ENCODE data around the gene SEMG1.

The SEMG1 gene, protein sequence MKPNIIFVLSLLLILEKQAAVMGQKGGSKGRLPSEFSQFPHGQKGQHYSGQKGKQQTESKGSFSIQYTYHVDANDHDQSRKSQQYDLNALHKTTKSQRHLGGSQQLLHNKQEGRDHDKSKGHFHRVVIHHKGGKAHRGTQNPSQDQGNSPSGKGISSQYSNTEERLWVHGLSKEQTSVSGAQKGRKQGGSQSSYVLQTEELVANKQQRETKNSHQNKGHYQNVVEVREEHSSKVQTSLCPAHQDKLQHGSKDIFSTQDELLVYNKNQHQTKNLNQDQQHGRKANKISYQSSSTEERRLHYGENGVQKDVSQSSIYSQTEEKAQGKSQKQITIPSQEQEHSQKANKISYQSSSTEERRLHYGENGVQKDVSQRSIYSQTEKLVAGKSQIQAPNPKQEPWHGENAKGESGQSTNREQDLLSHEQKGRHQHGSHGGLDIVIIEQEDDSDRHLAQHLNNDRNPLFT

DNA sequence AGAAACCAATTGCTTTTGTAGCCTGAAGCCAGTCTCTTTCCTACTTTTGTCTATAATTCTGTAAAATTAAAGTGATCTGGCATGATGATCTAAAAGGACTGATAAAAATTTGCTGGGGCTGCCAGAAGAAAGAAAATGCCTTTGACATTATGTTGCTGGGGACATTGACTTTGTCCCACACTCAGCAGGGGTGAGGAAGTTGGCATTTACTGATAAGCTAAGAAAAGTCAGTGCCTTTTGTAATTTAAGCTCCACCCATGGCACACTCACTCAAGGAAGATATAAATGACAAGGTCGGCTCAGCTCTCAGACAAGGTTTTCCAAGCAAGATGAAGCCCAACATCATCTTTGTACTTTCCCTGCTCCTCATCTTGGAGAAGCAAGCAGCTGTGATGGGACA, at the start of gene SEMG1:
Gene SEMG1, plus strand, starts transcription at position 309 of the 400 bp plus-strand sequence. Its CDS starts 21 bp downstream, at position 330.
- H3F3A ChIP-seq (ENCODE audit: low read depth) = no peaks in the 10 kb centered on the region
- no peaks in the 10 kb centered on the region for H3K27me3 ChIP-seq (ENCODE audit: insufficient read depth, low read length, poor library complexity, severe bottlenecking)
- H3K79me2 ChIP-seq (ENCODE audit: insufficient read depth, low read length) = no peaks in the 10 kb centered on the region
- H3K4me2 ChIP-seq (ENCODE audit: low read depth, low read length, poor library complexity, severe bottlenecking) = no peak within 1 kb of the TSS
- H3K9me3 ChIP-seq (ENCODE audit: insufficient read depth, low read depth, low read length) = no peaks in the 10 kb centered on the region
- no peak within 1 kb of the TSS for H3K9ac ChIP-seq (ENCODE audit: low read depth, low read length, poor library complexity, severe bottlenecking)
- TF ChIP-seq EZH2phosphoT487 (IDR thresholded peaks at IDR 0.05; ENCODE audit: borderline replicate concordance) = no peak
- TF ChIP-seq, protein P1, sequence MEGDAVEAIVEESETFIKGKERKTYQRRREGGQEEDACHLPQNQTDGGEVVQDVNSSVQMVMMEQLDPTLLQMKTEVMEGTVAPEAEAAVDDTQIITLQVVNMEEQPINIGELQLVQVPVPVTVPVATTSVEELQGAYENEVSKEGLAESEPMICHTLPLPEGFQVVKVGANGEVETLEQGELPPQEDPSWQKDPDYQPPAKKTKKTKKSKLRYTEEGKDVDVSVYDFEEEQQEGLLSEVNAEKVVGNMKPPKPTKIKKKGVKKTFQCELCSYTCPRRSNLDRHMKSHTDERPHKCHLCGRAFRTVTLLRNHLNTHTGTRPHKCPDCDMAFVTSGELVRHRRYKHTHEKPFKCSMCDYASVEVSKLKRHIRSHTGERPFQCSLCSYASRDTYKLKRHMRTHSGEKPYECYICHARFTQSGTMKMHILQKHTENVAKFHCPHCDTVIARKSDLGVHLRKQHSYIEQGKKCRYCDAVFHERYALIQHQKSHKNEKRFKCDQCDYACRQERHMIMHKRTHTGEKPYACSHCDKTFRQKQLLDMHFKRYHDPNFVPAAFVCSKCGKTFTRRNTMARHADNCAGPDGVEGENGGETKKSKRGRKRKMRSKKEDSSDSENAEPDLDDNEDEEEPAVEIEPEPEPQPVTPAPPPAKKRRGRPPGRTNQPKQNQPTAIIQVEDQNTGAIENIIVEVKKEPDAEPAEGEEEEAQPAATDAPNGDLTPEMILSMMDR (conservative IDR thresholded peaks at IDR 0.05; ENCODE audit: low read length) = no peak
- H3K9me2 ChIP-seq (replicated peaks; ENCODE audit: low read depth, low read length) = no peaks in the 10 kb centered on the region
- H4K20me1 ChIP-seq (ENCODE audit: insufficient read depth, low read length, poor library complexity, severe bottlenecking) = no peaks in the 10 kb centered on the region
- no peaks in the 10 kb centered on the region for H3K4me1 ChIP-seq (ENCODE audit: insufficient read depth, low read length, poor library complexity, severe bottlenecking)
- H2AFZ ChIP-seq (ENCODE audit: low read length) = no peak within 1 kb of the TSS
- no peaks in the 10 kb centered on the region for H3K36me3 ChIP-seq (ENCODE audit: insufficient read depth, low read length)
- H3K4me3 ChIP-seq (ENCODE audit: low read length, poor library complexity, severe bottlenecking) = no peak within 1 kb of the TSS

DNA sequence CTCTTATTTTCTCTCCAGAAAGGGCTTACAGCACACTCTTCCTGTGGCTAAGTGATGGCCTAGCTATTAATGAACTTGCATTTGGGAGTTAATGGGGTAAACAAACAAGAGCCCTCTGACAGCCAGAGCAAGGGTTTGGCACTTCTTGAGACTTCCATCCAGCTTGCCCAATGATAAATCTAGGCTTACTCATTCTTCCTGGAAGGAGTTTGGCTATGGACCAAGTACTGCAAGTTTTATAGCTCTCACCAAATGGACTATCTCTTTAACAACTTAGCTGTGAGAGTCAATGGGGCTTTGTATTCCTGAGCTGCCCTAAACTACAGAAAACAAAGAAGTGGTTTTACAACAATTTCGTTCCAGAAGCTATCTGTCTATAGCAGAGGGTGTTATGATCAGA, 48.9 kb upstream of the SEMG1 start:
- Histone ChIP-seq H3K9ac (ENCODE audit: low read depth, low read length, poor library complexity, severe bottlenecking) (no peak overlapping the region), H3F3A (ENCODE audit: low read depth) (no peaks in the 10 kb centered on the region), H3K9me2 (replicated peaks; ENCODE audit: low read depth, low read length) (no peaks in the 10 kb centered on the region), H3K36me3 (ENCODE audit: insufficient read depth, low read length) (no peaks in the 10 kb centered on the region), H3K9me3 (ENCODE audit: insufficient read depth, low read depth, low read length) (peaks cover 6% of the 10 kb centered on the region; the same call in 1 of the 2 replicates), H4K20me1 (ENCODE audit: insufficient read depth, low read length, poor library complexity, severe bottlenecking) (no peaks in the 10 kb centered on the region), H3K79me2 (ENCODE audit: insufficient read depth, low read length) (no peaks in the 10 kb centered on the region), H3K27me3 (ENCODE audit: insufficient read depth, low read length, poor library complexity, severe bottlenecking) (no peaks in the 10 kb centered on the region), H2AFZ (ENCODE audit: low read length) (no peak overlapping the region), H3K4me1 (ENCODE audit: insufficient read depth, low read length, poor library complexity, severe bottlenecking) (no peaks in the 10 kb centered on the region), H3K4me3 (ENCODE audit: low read length, poor library complexity, severe bottlenecking) (no peak overlapping the region), H3K4me2 (ENCODE audit: low read depth, low read length, poor library complexity, severe bottlenecking) (no peak overlapping the region)
- no peak for TF ChIP-seq EZH2phosphoT487 (IDR thresholded peaks at IDR 0.05; ENCODE audit: borderline replicate concordance)
- TF ChIP-seq, protein P1 (conservative IDR thresholded peaks at IDR 0.05; ENCODE audit: low read length) = no peak

DNA sequence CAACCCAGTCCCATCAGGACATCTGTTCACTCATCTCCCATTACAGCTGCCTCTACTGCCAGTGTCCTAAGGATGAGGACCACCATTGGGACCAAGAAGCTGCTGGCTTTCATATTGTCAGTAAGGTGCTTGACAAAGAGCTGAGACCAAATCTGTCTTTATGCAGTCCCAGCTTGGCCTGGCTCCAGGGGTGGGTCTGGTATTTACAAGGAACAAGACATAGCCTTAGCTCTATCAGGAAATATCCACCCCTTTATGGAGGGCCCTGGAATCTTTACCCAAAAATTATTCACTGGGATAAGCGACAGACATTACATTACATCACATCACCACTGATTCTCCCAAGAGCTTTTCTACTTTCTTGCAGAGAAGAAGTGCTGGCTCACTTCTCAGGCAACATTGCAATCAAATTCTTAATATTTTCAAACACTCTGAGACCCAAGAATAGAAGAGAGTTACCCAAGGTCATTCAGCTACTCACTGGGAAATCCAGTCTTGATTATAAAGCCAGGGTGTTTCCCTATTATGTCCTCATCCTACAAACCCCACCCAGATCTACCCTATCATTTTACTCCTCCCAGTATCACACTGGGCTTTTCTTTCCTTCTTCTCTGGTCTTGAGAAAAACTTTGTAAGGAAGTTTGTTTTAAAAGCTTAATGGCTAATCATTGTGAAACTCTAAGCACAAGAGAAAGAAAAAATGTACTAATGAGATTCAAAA, 43.6 kb upstream of the SEMG1 start:
- Histone ChIP-seq H3K9me2 (replicated peaks; ENCODE audit: low read depth, low read length) (0 out of 2 replicates have a peak, but pooled peaks cover 4% of the 10 kb centered on the region), H3K4me1 (ENCODE audit: insufficient read depth, low read length, poor library complexity, severe bottlenecking) (no peaks in the 10 kb centered on the region), H3K36me3 (ENCODE audit: insufficient read depth, low read length) (no peaks in the 10 kb centered on the region), H3K27me3 (ENCODE audit: insufficient read depth, low read length, poor library complexity, severe bottlenecking) (no peaks in the 10 kb centered on the region), H3F3A (ENCODE audit: low read depth) (no peaks in the 10 kb centered on the region), H3K9me3 (ENCODE audit: insufficient read depth, low read depth, low read length) (peaks cover 11% of the 10 kb centered on the region; the same call in 1 of the 2 replicates), H3K9ac (ENCODE audit: low read depth, low read length, poor library complexity, severe bottlenecking) (no peak overlapping the region), H2AFZ (ENCODE audit: low read length) (no peak overlapping the region), H4K20me1 (ENCODE audit: insufficient read depth, low read length, poor library complexity, severe bottlenecking) (no peaks in the 10 kb centered on the region), H3K4me2 (ENCODE audit: low read depth, low read length, poor library complexity, severe bottlenecking) (no peak overlapping the region), H3K4me3 (ENCODE audit: low read length, poor library complexity, severe bottlenecking) (no peak overlapping the region), H3K79me2 (ENCODE audit: insufficient read depth, low read length) (no peaks in the 10 kb centered on the region)
- TF ChIP-seq, protein P1 (conservative IDR thresholded peaks at IDR 0.05; ENCODE audit: low read length) = no peak
- TF ChIP-seq EZH2phosphoT487 (IDR thresholded peaks at IDR 0.05; ENCODE audit: borderline replicate concordance) = no peak
